ENCODE data around the gene CREB5. TPM values are rescaled to one million over a fixed set of nuclear protein-coding genes. Genes with fewer than 3 reads are reported as not detected.
"Not testable (repeated sequence)": the region's sequence is repeated elsewhere in the genome, so short reads cannot be mapped to it uniquely, and the experiment has no call there.

The CREB5 gene
- total RNA-seq, 1 donor from 2014 or later = 8.9 TPM

DNA sequence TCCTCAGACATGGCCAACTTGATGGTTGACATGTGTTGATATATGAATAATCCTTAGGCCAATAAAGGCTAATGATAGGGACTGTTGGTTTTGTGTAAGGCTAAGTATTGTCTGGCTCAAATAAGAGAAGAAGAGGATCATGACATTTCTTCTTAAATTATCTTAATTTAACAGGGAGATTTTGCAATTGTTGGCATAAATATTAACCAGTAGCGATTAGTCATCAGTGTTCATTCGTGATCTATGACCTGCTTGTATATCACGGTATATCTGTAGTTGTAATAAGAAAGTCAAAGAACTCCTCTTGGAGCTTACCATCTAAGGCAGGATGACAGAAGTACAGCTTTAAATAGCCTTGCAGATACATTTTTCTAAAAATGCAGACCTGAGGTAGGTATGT is 196.4 kb downstream of the CREB5 start:
- TF ChIP-seq CTCF (IDR thresholded peaks at IDR 0.05) = no peak
- Histone ChIP-seq H3K9me3 (no peaks in the 10 kb centered on the region), H3K4me1 (no peaks in the 10 kb centered on the region), H3K4me3 (no peak overlapping the region), H3K27me3 (no peaks in the 10 kb centered on the region), H3K36me3 (no peaks in the 10 kb centered on the region), H3K27ac (no peak overlapping the region)
- no peak for DNase-seq
- no peak for ATAC-seq
- intact Hi-C loops (cut with DNase I) = no loop called here

DNA sequence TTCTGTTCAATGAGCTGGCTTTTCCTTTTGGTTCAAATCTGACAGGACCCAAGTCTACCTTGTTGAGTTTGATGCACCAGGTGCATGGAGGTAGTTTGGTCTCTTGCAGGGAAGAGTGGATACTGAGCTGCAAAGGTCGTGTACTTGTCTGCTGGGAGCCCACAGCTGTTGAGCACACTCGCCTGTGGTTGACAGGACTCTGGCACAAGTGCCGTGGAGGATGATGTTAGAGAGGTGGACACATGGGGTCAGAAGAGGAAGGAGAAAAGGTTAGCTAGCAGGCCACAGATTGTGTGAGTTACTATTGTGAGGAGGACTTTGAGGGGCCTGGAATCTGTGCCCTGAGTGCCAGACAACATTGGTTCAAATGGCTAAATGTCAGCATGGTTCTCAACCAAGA is 197.3 kb downstream of the CREB5 start:
- Histone ChIP-seq H3K36me3 (no peaks in the 10 kb centered on the region), H3K27me3 (no peaks in the 10 kb centered on the region), H3K27ac (no peak overlapping the region), H3K9me3 (no peaks in the 10 kb centered on the region), H3K4me1 (no peaks in the 10 kb centered on the region), H3K4me3 (no peak overlapping the region)
- no peak for TF ChIP-seq CTCF (IDR thresholded peaks at IDR 0.05)
- DNase-seq (no peak), ATAC-seq (no peak)
- intact Hi-C loops (cut with DNase I) = loop anchor here (10.0 kb wide), 1 partner anchor 215 kb away; no protein-coding TSS in a partner anchor

- H3K27me3 ChIP-seq, H3K4me1 ChIP-seq, H3K4me3 ChIP-seq, DNase-seq, H3K27ac ChIP-seq, ATAC-seq, H3K9me3 ChIP-seq, H3K36me3 ChIP-seq: not testable (repeated sequence)
- intact Hi-C loops (cut with DNase I) = loop anchor here (10.0 kb wide), 1 partner anchor 217 kb away; no protein-coding TSS in a partner anchor
Observed at GRCh38 chr7:28611399-28611897, 199.1 kb downstream of the CREB5 start.

DNA sequence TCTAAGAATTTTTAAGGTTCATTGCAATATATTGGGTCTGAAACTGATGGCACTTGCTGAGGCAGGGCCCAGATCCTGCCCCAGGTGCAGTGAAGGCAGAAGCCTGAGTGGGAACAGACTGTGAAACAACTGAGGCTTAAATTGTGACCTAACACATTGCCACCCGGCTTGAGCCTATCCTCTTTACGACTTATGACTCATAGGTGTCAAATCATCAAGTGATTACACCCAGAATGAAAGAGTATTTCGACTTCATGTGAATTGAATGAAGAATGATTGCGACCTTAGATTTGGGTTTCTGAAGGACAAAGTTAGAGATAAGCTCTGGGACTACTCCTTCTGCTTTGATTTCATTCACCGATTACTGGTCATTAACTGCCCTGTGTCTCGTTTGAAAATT is 200.9 kb downstream of the CREB5 start:
- no peaks in the 10 kb centered on the region for H3K27me3 ChIP-seq
- ATAC-seq = no peak
- intact Hi-C loops (cut with DNase I) = loop anchor here (10.0 kb wide), 1 partner anchor 218 kb away; no protein-coding TSS in a partner anchor
- H3K36me3 ChIP-seq = no peaks in the 10 kb centered on the region
- no peak overlapping the region for H3K4me3 ChIP-seq
- H3K4me1 ChIP-seq = no peaks in the 10 kb centered on the region
- H3K27ac ChIP-seq = no peak overlapping the region
- no peak for TF ChIP-seq CTCF (IDR thresholded peaks at IDR 0.05)
- H3K9me3 ChIP-seq = no peaks in the 10 kb centered on the region
- DNase-seq = no peak

DNA sequence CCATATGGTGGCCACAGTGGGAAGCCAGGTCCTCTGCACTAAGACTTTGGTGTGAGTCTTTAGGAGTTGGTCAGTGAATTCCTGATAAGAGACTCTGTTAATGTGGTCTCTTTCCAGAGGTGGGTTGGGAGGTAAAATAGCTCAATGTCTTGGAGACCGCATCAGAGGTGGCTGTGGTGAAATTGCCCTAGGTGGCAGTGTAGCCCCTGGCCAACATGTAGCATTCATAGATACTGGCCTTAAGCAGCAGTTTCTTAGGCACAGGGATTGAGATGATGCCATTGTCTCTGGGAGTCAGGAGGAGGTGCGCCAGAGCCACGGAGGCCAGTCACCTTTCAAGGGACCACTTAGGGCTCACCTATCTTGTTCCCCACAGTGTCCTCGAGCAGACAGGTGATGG is 202.8 kb downstream of the CREB5 start:
- intact Hi-C loops (cut with DNase I) = loop anchor here (10.0 kb wide), 1 partner anchor 220 kb away; no protein-coding TSS in a partner anchor
- Histone ChIP-seq H3K36me3 (no peaks in the 10 kb centered on the region), H3K4me3 (no peak overlapping the region), H3K4me1 (no peaks in the 10 kb centered on the region), H3K27ac (no peak overlapping the region), H3K27me3 (no peaks in the 10 kb centered on the region), H3K9me3 (no peaks in the 10 kb centered on the region)
- TF ChIP-seq CTCF (IDR thresholded peaks at IDR 0.05) = no peak
- ATAC-seq (peak; percentile 39), DNase-seq (no peak)

- no peaks in the 10 kb centered on the region for H3K9me3 ChIP-seq
- H3K4me3 ChIP-seq = no peak overlapping the region
- DNase-seq (no peak), ATAC-seq (no peak)
- no peaks in the 10 kb centered on the region for H3K27me3 ChIP-seq
- H3K27ac ChIP-seq = no peak overlapping the region
- no peak for TF ChIP-seq CTCF (IDR thresholded peaks at IDR 0.05)
- intact Hi-C loops (cut with DNase I) = loop anchor here (10.0 kb wide), 1 partner anchor 223 kb away; no protein-coding TSS in a partner anchor
- no peaks in the 10 kb centered on the region for H3K4me1 ChIP-seq
- no peaks in the 10 kb centered on the region for H3K36me3 ChIP-seq
Observed at GRCh38 chr7:28617308-28617880, 205.1 kb downstream of the CREB5 start.
